Natural killer cell treated with Interleukin-12 subunit alpha and Interleukin-12 subunit beta and Interleukin-15 and Interleukin-18, amount 100 ng/mL, for 72 hours (primary cell): ENCODE measurements around the gene SRCIN1. TPM values are rescaled to one million over a fixed set of nuclear protein-coding genes. Genes with fewer than 3 reads are reported as not detected.

Experiments used
- ATAC-seq, 2 donors: fragments of 150-1000 bp; cut with Tn5 transposase in 1 of 2; sonication (Bioruptor Pico), chemical (Tn5 transposase) in 1 of 2; 2 replicates each; pipeline ENCODE4 v1.10.0; 2021
- DNase-seq: peaks from one replicate; pipeline ENCODE4 v3.0.0; 2022; ENCODE audit warnings: low spot score
- H3K27ac Mint-ChIP-seq, 2 donors: 1 replicate in 1 of 2; 2 replicates in 1 of 2; pipeline ENCODE4 v1.8.0; 2022; ENCODE audit warnings: mixed read lengths in 2 of 2, mild to moderate bottlenecking in 1 of 2, moderate library complexity in 1 of 2
- H3K27me3 Mint-ChIP-seq, 2 donors: 1 replicate in 1 of 2; 2 replicates in 1 of 2; pipeline ENCODE4 v1.8.0; 2022; ENCODE audit warnings: mixed read lengths in 2 of 2
- H3K36me3 Mint-ChIP-seq: one replicate; pipeline ENCODE4 v1.8.0; 2022; ENCODE audit warnings: mixed read lengths
- H3K4me1 Mint-ChIP-seq, 2 donors: 1 replicate in 1 of 2; 2 replicates in 1 of 2; pipeline ENCODE4 v1.8.0; 2022; ENCODE audit warnings: low read depth in 2 of 2, mixed read lengths in 2 of 2, mild to moderate bottlenecking in 1 of 2
- H3K4me3 Mint-ChIP-seq: one replicate; pipeline ENCODE4 v1.8.0; 2022; ENCODE audit warnings: mixed read lengths
- H3K9me3 Mint-ChIP-seq: 2 replicates; pipeline ENCODE4 v1.8.0; 2022; ENCODE audit warnings: mixed read lengths
- total RNA-seq, 2 donors: library from RNA; stranded (reverse); gene quantifications; one replicate each; pipeline ENCODE4 v1.2.3, GENCODE V29; 2022

The SRCIN1 gene
- total RNA-seq, 2 donors from 2014 or later: 0.05 to 0.28 TPM

DNA sequence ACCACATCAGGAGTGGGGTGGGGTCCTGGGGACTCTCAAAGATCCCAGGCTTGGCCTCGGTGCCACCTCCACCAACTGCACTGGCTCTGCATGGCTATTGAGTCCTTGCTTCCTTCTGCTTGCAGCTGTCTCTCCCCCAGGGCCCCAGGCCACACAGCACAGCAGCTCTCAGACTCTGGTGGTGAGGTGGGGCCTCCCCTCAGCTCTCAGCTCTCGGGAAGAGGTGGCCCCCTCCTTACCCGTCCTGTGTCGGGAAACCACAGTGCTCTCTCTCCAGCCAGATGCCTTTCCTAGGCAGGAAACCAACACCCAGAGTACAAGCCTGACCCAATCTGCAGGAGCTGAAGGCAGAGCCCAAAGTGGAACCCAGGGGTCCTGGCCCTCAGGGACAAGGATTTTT is 18.5 kb downstream of the SRCIN1 start:
- H3K36me3 Mint-ChIP-seq: no peaks in the 10 kb centered on the region
- no peak overlapping the region for H3K27ac Mint-ChIP-seq
- ATAC-seq (no peak), DNase-seq (no peak)
- no peaks in the 10 kb centered on the region for H3K9me3 Mint-ChIP-seq
- peaks cover 50% of the 10 kb centered on the region in 2 donors for H3K27me3 Mint-ChIP-seq
- H3K4me3 Mint-ChIP-seq: no peak overlapping the region
- H3K4me1 Mint-ChIP-seq: peaks cover 22 to 24% of the 10 kb centered on the region in 2 donors

DNA sequence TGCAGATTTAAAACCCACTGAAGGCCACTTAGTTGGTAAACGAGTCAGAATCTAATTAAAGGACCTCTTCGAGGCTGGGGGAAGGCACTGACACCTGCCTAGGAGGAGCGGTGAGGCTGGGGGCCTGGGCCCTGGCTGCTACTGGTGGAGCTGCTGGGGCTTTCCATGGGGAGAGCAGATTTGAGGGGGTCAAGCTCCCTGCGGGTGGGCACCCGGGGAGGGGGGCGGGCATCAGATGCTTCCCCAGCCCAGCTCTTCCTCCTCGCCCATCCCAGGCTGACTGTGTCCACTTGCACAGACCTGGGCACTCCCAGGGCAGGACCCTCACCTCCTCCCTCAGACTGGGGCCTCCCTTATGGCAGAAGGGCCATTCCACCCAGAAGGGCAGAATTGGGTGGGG is 19.0 kb downstream of the SRCIN1 start:
- H3K9me3 Mint-ChIP-seq: no peaks in the 10 kb centered on the region
- H3K4me3 Mint-ChIP-seq: no peak overlapping the region
- H3K36me3 Mint-ChIP-seq: no peaks in the 10 kb centered on the region
- H3K4me1 Mint-ChIP-seq: peaks cover 18 to 20% of the 10 kb centered on the region in 2 donors
- H3K27ac Mint-ChIP-seq: no peak overlapping the region
- no peak for ATAC-seq
- H3K27me3 Mint-ChIP-seq: peaks cover 46 to 48% of the 10 kb centered on the region in 2 donors
- no peak for DNase-seq

DNA sequence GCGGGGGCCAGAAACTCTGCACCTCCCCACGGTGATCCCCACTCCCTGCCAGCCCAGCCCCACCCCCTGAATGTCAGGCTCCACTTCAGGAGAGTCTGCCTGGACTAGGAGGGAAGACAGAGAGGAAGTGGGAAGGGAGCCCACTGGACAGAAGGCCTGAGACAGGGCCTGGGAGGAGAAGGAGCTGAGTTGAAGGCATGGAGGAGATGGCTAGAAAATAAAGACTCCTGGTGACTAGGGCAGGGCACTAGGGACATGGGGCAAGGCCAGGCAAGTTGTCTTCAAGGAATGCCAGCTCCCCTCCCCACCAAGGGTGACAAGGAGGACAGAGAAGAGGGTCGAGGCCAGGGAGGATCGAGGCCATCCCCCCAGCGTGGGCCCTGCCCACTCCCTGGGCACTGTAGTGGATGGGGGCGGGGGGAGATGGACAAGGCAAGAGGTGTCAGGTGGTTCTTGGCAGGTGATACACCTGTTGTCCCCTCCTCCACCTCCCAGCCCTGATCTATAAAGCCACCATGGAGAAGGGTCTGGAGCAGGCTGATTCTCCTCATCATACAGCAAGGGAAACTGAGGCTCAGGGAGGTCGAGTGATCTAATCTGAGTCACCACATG is 19.7 kb downstream of the SRCIN1 start:
- Mint-ChIP-seq H3K27ac (no peak overlapping the region), H3K27me3 (peaks cover 41 to 42% of the 10 kb centered on the region in 2 donors), H3K4me3 (no peak overlapping the region), H3K9me3 (no peaks in the 10 kb centered on the region), H3K4me1 (peaks cover 10 to 12% of the 10 kb centered on the region in 2 donors), H3K36me3 (no peaks in the 10 kb centered on the region)
- DNase-seq (no peak), ATAC-seq (no peak)

DNA sequence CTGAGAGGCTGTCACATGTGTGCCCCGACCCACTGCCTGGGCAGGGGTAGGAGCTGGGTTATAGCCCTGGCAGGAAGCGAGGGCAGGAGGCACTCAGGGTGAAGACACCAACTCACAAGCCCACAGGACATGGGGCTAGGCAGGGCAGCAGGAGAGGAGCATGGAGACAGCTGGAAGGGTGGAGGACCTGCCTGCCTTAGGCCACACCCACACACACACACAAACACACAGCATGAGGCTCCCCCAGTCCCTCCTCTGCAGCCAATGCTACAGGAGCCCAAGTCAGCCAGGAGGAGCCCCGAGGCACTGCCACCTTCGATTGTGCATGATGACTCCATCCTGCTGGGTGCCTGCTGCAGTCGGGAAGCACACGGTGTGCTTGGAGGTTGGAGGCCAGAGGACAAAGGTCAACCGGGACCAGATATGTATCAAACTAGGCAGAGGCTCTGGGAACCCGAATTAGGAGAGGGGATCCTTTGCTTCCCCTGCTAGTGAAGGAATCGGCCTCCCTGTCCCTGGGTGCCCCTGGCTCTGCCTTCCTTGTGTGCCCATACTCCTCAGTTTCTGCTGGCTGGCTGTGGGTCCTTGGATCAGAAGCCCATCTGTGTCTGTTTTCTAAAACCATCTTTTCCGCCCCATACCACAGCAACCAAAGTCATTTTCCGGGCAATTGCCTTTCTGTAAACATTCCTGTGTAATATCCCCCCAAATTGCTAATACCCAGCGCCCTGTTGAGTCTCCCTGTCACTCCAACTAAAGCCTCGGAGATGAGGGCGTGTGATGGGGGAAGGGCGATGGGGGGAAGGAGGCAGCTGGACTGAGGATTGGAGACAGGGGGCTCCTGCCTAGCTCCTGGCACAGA is 20.5 kb downstream of the SRCIN1 start:
- Mint-ChIP-seq H3K4me1 (peaks cover 8 to 9% of the 10 kb centered on the region in 2 donors), H3K27me3 (peaks cover 42 to 48% of the 10 kb centered on the region in 2 donors), H3K9me3 (no peaks in the 10 kb centered on the region), H3K36me3 (no peaks in the 10 kb centered on the region), H3K4me3 (no peak overlapping the region), H3K27ac (no peak overlapping the region)
- ATAC-seq: peak in 1 of 2 donors; percentile 26
- no peak for DNase-seq

DNA sequence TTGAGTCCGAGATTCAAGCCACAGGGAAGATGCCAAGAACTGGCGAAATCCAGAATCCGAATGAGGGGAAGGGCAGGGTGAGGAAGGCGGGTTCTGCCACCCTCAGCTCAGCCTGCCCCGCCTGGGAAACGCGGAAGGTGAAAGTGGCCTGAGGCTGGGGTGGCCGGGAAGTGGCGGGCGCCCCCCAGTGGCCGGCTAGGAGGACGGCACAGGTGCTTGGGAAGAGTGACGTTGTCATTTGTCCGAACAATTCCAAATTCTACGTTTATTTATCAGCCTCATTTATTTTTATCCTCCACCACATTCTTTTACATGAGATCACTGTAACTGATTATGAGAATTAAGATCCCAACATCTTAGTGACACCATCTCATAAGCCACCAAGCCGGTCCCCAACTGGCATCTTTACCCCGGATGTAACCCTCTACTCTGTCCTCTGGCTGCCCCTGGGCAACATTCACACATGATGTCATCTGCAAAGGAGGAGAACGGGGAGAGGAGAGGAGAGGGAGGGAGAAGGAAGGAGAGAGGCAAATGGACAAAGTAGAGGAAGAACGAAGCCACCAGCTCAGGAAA is 21.3 kb downstream of the SRCIN1 start:
- peak; percentile 59 to 75 for ATAC-seq
- peaks cover 8 to 9% of the 10 kb centered on the region in 2 donors for H3K4me1 Mint-ChIP-seq
- H3K27me3 Mint-ChIP-seq: peaks cover 46 to 55% of the 10 kb centered on the region in 2 donors
- DNase-seq: peak; percentile 71
- no peak overlapping the region for H3K4me3 Mint-ChIP-seq
- H3K27ac Mint-ChIP-seq: no peak overlapping the region
- no peaks in the 10 kb centered on the region for H3K9me3 Mint-ChIP-seq
- no peaks in the 10 kb centered on the region for H3K36me3 Mint-ChIP-seq

DNA sequence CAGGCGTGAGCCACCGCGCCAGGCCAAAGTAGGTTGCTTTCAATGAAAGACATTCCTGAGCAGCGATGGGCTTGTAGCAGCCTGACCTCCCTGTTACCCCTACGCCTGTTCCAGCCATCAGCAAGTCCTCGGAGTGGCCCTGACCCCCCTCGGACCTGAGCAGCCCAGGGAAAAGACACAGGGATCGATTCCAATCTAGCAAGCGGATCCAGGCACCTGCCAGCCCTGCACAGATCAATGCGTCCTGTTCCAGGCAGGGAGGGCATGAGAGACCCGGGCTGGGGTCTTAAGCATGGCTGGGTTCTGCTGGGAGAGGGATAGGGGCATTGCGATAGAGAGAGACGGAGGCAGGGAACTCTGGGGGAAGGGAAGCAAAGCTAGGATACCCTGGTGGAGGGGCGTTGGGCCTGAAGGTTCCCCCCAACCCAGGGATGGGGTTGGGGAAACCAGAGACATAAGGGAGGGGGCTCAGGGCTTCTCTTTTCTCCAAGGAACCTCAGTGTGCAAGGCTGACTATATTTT is 21.9 kb downstream of the SRCIN1 start:
- Mint-ChIP-seq H3K27ac (no peak overlapping the region), H3K4me1 (peaks cover 8 to 9% of the 10 kb centered on the region in 2 donors), H3K27me3 (peaks cover 47 to 57% of the 10 kb centered on the region in 2 donors), H3K4me3 (no peak overlapping the region), H3K36me3 (no peaks in the 10 kb centered on the region), H3K9me3 (no peaks in the 10 kb centered on the region)
- DNase-seq (no peak), ATAC-seq (no peak)

DNA sequence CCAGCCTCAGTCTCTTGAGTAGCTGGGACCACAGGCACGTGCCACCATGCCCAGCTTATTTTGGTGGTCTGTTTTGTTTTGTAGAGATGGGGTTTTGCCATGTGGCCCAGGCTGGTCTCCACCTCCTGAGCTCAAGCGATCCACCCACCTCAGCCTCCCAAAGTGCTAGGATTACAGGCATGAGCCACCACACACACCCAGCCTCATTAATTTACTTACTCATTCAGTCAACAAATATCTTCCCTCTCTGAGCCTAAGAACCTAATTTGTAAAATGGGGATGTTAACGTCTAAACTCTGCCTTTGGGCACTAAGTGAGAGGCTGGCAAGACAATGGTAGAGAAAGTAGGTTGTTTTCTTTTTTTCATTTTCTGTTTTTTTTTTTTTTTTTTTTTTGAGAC is 22.6 kb downstream of the SRCIN1 start:
- Mint-ChIP-seq H3K4me3 (no peak overlapping the region), H3K27ac (no peak overlapping the region), H3K4me1 (peaks cover 8 to 9% of the 10 kb centered on the region in 2 donors), H3K36me3 (no peaks in the 10 kb centered on the region), H3K9me3 (no peaks in the 10 kb centered on the region), H3K27me3 (peaks cover 42 to 51% of the 10 kb centered on the region in 2 donors)
- ATAC-seq (no peak), DNase-seq (no peak)

DNA sequence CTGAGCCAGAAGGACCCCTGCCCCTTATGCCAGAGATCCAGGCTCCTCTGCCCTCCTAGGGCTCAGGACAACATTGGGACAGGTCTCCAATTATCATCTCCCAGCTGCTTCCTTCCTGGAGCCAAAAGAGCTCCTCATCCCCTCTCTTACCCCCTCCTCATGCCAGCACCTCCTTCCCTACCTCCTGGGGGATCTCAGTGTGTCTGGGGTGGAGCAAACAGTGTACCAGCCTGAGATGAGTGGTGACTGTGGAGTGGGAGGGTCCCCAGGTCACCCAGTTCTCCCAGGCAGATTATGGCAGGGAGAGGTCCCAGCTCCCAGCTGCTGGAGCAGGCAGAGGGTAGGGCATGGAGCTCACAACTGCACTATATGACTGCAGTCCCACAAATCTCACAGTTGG is 23.7 kb downstream of the SRCIN1 start:
- DNase-seq (no peak), ATAC-seq (no peak)
- Mint-ChIP-seq H3K4me1 (peaks cover 8 to 9% of the 10 kb centered on the region in 2 donors), H3K27me3 (peaks cover 35 to 46% of the 10 kb centered on the region in 2 donors), H3K9me3 (no peaks in the 10 kb centered on the region), H3K4me3 (no peak overlapping the region), H3K27ac (no peak overlapping the region), H3K36me3 (no peaks in the 10 kb centered on the region)

DNA sequence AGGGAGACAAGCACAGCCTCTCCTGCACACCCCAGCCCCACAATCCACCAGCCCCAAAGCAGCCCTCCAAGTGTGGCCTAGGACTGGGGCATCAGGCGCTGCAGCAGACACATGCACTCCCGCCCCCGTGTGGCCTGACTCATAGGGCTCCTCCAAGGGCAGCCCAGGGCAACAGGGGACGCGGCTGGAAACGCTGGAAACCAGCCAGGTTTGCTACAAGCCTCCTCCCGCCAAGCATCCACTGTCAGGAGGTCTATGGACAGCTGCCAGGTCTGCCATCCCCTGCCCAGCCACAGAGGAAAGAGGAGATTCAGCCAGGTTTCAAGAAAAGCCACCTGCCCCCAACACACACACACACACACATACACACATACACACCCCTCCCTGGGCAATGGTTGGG is 25.8 kb downstream of the SRCIN1 start:
- H3K36me3 Mint-ChIP-seq: no peaks in the 10 kb centered on the region
- no peak overlapping the region for H3K27ac Mint-ChIP-seq
- ATAC-seq: no peak
- DNase-seq: no peak
- no peak overlapping the region for H3K4me3 Mint-ChIP-seq
- peaks cover 43 to 52% of the 10 kb centered on the region in 2 donors for H3K27me3 Mint-ChIP-seq
- peaks cover 8% of the 10 kb centered on the region in 2 donors for H3K4me1 Mint-ChIP-seq
- H3K9me3 Mint-ChIP-seq: no peaks in the 10 kb centered on the region

DNA sequence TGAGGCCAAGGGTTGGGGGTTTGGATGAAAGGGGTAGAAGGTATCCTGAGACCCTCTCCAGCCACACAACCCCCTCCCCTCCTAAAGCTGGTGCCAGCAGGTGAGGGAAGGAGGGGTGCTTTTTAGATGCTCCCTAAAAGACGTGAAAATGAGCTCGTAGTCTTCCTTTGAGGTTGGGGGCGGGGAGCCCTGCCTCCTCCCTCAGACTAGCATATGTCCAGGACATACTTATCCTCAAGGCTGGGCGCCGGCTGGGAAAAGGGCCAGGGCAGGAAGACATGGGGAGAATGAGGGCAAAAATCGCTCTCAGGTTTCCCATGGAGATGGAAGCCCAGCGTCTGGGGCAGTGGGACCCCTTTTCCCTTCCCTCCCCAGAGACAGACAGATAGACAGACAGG is 26.7 kb downstream of the SRCIN1 start:
- no peaks in the 10 kb centered on the region for H3K9me3 Mint-ChIP-seq
- ATAC-seq: no peak

DNA sequence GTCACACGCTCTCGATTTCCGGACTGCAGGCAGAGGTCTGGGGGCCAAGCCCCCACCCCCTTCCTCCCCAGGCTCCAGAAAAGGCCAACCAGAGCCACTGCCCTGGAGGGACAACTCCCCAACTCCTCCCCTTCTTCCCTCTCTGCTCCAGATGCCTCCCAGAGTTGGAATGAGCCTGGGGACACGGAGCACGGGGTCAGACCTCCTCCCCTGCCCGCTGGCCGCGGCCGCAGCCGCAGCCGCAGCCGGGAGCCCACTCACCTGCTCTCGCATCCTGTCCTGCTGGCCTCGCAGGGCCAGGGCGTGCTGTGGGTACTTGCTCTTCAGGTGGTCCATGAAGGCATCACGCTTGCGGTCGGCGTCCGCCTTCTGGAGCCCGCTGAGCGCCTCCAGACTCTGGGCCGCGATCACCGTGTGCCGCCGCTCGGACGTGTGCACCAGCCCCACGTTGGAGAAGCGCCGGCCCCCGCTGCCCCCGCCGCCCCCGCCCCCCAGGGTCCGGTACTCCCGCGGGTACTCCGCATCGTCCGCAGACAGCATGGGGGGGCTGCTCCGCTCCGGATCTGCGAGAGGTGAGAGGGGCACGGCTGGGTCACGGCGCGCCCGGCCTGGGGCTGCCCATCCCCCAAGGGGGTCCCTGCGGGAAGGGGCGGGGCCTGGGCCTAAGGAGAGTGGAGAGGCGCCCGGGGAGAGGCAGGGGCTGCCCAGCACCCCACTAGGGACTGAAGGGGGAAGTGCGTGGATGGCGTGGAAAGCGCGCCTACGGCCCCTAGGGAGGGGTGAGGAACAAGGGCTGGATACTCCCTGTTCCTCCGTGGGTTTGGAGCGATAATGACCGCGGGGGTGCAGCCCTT is 27.3 kb downstream of the SRCIN1 start:
- Mint-ChIP-seq H3K4me3 (no peak overlapping the region), H3K36me3 (no peaks in the 10 kb centered on the region), H3K4me1 (peaks cover 0 to 3% of the 10 kb centered on the region in 2 donors), H3K27me3 (peaks cover 44 to 55% of the 10 kb centered on the region in 2 donors), H3K27ac (no peak overlapping the region), H3K9me3 (no peaks in the 10 kb centered on the region)
- no peak for ATAC-seq
- DNase-seq: no peak

More for the DNA sequence above, 26.7 kb downstream of the SRCIN1 start:
- peaks cover 41 to 49% of the 10 kb centered on the region in 2 donors for H3K27me3 Mint-ChIP-seq
- peaks cover 0 to 3% of the 10 kb centered on the region in 2 donors for H3K4me1 Mint-ChIP-seq
- no peak for DNase-seq
- H3K36me3 Mint-ChIP-seq: no peaks in the 10 kb centered on the region
- no peak overlapping the region for H3K4me3 Mint-ChIP-seq
- no peak overlapping the region for H3K27ac Mint-ChIP-seq

DNA sequence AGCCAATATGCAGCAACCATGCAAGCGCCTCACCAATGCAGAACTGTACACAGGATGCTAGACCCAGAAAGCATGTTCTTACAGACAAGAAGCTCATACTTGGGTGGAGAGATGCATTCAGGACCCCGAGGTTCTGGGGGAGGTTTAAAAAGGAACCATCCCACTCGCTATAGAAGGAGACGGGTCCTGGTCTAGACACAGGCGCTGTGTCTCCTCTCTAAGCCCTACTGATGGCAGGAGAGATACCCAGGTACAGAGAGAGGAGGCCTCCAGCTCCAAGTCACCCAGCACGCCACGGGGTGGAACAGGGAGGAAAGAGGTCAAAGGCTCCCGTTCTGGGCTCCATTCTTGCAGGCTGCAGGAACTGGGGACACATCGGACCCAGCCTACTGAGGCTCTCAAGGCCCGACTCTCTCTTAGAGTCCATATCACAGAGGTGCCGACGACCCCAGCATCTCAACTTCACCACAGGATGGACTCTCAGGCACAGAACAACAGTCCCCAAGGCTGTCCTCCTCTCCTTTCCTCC is 28.0 kb downstream of the SRCIN1 start:
- Mint-ChIP-seq H3K36me3 (no peaks in the 10 kb centered on the region), H3K9me3 (no peaks in the 10 kb centered on the region), H3K4me3 (no peak overlapping the region), H3K4me1 (peaks cover 0 to 4% of the 10 kb centered on the region in 2 donors), H3K27ac (no peak overlapping the region), H3K27me3 (peaks cover 49 to 61% of the 10 kb centered on the region in 2 donors)
- DNase-seq (no peak), ATAC-seq (no peak)

DNA sequence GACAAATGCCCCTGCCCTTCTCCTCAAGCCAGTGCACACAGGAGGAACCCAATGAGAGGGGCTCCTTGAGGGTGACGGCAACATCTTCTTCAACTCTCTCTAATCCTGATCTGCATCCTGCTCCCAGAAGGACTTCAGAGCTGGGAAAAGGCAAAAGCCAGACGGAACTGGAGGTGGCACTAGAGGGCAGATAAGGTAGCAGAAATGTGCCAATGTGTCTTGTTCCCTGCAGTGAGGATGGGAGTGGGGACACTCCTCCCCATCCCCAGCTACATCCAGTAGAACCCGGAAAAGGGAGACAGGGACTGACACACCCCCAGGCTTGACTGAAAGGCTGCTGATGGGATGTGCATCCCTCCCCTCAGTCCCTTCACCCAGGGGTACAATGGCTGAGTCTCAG is 28.5 kb downstream of the SRCIN1 start:
- Mint-ChIP-seq H3K27me3 (peaks cover 49 to 61% of the 10 kb centered on the region in 2 donors), H3K27ac (no peak overlapping the region), H3K4me1 (peaks cover 0 to 4% of the 10 kb centered on the region in 2 donors), H3K4me3 (no peak overlapping the region), H3K9me3 (no peaks in the 10 kb centered on the region), H3K36me3 (no peaks in the 10 kb centered on the region)
- DNase-seq (no peak), ATAC-seq (no peak)
